B cell (primary cell): ENCODE measurements around the gene RENBP. TPM values are rescaled to one million over a fixed set of nuclear protein-coding genes. Genes with fewer than 3 reads are reported as not detected.

ENCODE experiments used
- ATAC-seq: fragments of 200-7000 bp; cut with Tn5 transposase; one replicate; pipeline ENCODE4 v1.10.0; 2021; ENCODE audit warnings: low read depth, mild to moderate bottlenecking, moderate number of reproducible peaks, moderate library complexity
- CTCF ChIA-PET: fragments of 350-600 bp; sonication (Branson Sonifier 250); formaldehyde crosslinking; loops from one replicate; lab custom pipeline; 2021; ENCODE audit warnings: antibody characterized with exemption, inconsistent platforms; lab: Charles Lee
- POLR2A ChIA-PET: fragments of 350-600 bp; sonication (Branson Sonifier 250); formaldehyde crosslinking; loops from one replicate; lab custom pipeline; 2021; ENCODE audit warnings: antibody characterized with exemption; lab: Charles Lee
- DNase-seq: peaks from one replicate; pipeline ENCODE4 v3.0.0; 2013
- H2AFZ ChIP-seq: 2 replicates; pipeline ENCODE4 v1.6.1; 2012; ENCODE audit warnings: mild to moderate bottlenecking, low read depth, low read length; ENCODE audit not compliant: insufficient read depth, poor library complexity, severe bottlenecking
- H3K27ac ChIP-seq, 2 donors: 1 replicate in 1 of 2; 2 replicates in 1 of 2; pipeline ENCODE4 v1.5.1; 2012 to 2013; ENCODE audit warnings: low read length in 2 of 2, mild to moderate bottlenecking in 2 of 2, moderate library complexity in 1 of 2
- H3K27me3 ChIP-seq, 4 experiments: fragments of 200-600 bp in 1 of 4; sonication (generic) in 1 of 4; replicated peaks in 1 of 4; 1 replicate in 2 of 4; 2 replicates in 2 of 4; pipeline versions ENCODE4 v1.6.1 to v1.7.0; 2013 to 2016; ENCODE audit warnings: low read length in 3 of 4, mild to moderate bottlenecking in 2 of 4, mixed read lengths in 1 of 4, moderate library complexity in 1 of 4; ENCODE audit not compliant: insufficient read depth in 4 of 4, control insufficient read depth in 3 of 4; ENCODE audit errors: control extremely low read depth in 1 of 4
- H3K36me3 ChIP-seq, 2 experiments: replicated peaks in 1 of 2; 1 replicate in 1 of 2; 2 replicates in 1 of 2; pipeline versions ENCODE4 v1.6.1 to v1.7.1; 2013; ENCODE audit warnings: low read length in 1 of 2; ENCODE audit not compliant: insufficient read depth in 2 of 2, control insufficient read depth in 1 of 2; ENCODE audit errors: control extremely low read depth in 1 of 2, extremely low read depth in 1 of 2
- H3K4me1 ChIP-seq, 2 donors: fragments of 200-600 bp in 1 of 2; sonication (generic) in 1 of 2; 1 replicate in 1 of 2; 2 replicates in 1 of 2; pipeline versions ENCODE4 v1.5.1 to v1.6.1; 2013 to 2017; ENCODE audit warnings: low read length in 2 of 2; ENCODE audit not compliant: control insufficient read depth in 2 of 2, insufficient read depth in 2 of 2
- H3K4me2 ChIP-seq: replicated peaks from 2 replicates; pipeline ENCODE3; 2012; ENCODE audit warnings: mild to moderate bottlenecking, low read depth, low read length; ENCODE audit not compliant: poor library complexity, severe bottlenecking
- H3K4me3 ChIP-seq, 5 experiments: fragments of 200-600 bp in 1 of 5; sonication (generic) in 1 of 5; 1 replicate in 3 of 5; 2 replicates in 2 of 5; pipeline versions ENCODE4 v1.5.1 to v1.7.0; 2011 to 2016; ENCODE audit warnings: low read length in 4 of 5, mild to moderate bottlenecking in 4 of 5, low read depth in 2 of 5, control low read depth in 1 of 5, moderate library complexity in 1 of 5; ENCODE audit not compliant: insufficient read depth in 1 of 5; ENCODE audit errors: control extremely low read depth in 1 of 5, extremely low read depth in 1 of 5
- H3K79me2 ChIP-seq: fragments of 200-600 bp; sonication (generic); one replicate; pipeline ENCODE4 v1.6.0; 2016; ENCODE audit warnings: low read length; ENCODE audit not compliant: control insufficient read depth, insufficient read depth
- H3K9ac ChIP-seq: fragments of 200-600 bp; sonication (generic); 2 replicates; pipeline ENCODE4 v1.6.1; 2017; ENCODE audit warnings: mild to moderate bottlenecking, low read length, moderate library complexity
- H3K9me3 ChIP-seq, 3 donors: one replicate each; pipeline versions ENCODE4 v1.6.1 to v1.7.1; 2013; ENCODE audit warnings: low read length in 2 of 3; ENCODE audit not compliant: control insufficient read depth in 2 of 3, insufficient read depth in 1 of 3; ENCODE audit errors: control extremely low read depth in 1 of 3
- H4K20me1 ChIP-seq: 2 replicates; pipeline ENCODE4 v1.6.0; 2012; ENCODE audit warnings: mild to moderate bottlenecking, low read length; ENCODE audit not compliant: insufficient read depth, control insufficient read depth, poor library complexity, severe bottlenecking
- H3K27ac Mint-ChIP-seq: one replicate; pipeline ENCODE4 v1.8.0; 2021; ENCODE audit warnings: mixed read lengths
- H3K27me3 Mint-ChIP-seq: one replicate; pipeline ENCODE4 v1.8.0; 2021; ENCODE audit warnings: mixed read lengths
- H3K4me1 Mint-ChIP-seq: one replicate; pipeline ENCODE4 v1.8.0; 2021; ENCODE audit warnings: mixed read lengths
- H3K4me3 Mint-ChIP-seq: one replicate; pipeline ENCODE4 v1.8.0; 2021; ENCODE audit warnings: mixed read lengths
- H3K9me3 Mint-ChIP-seq: one replicate; pipeline ENCODE4 v1.8.0; 2022; ENCODE audit warnings: mixed read lengths; ENCODE audit not compliant: insufficient read depth
- CTCF ChIP-seq: fragments of 200-600 bp; IDR thresholded peaks from one replicate; pipeline ENCODE4 v1.8.0; 2022; ENCODE audit warnings: antibody characterized with exemption, mild to moderate bottlenecking
- EZH2 ChIP-seq: IDR thresholded peaks from 2 replicates; pipeline ENCODE4 v1.6.1; 2012; ENCODE audit warnings: borderline replicate concordance, low read depth, mild to moderate bottlenecking, moderate library complexity, low read length; ENCODE audit not compliant: insufficient read depth, poor library complexity, severe bottlenecking
- WGBS: methylation state at CpG from one replicate; pipeline ENCODE4 v1.1.5; 2013; ENCODE audit warnings: missing lambda C conversion rate; ENCODE audit not compliant: insufficient coverage; 5-methylcytosine and 5-hydroxymethylcytosine counted together
- intact Hi-C: fragments of 100-400 bp; cut with micrococcal nuclease; formaldehyde crosslinking; loops from one replicate; pipeline ENCODE4 v1.10.0; 2022
- polyA plus RNA-seq: library from polyadenylated mRNA; depleted of rRNA; stranded (reverse); fragments of >200 nt; gene quantifications from 2 replicates; pipeline ENCODE4 v1.2.3, GENCODE V29; 2012
- total RNA-seq, 2 donors: library from RNA; stranded (reverse); fragments of 120-200 nt in 1 of 2; gene quantifications; 1 replicate in 1 of 2; 2 replicates in 1 of 2; pipeline versions ENCODE4 v1.2.3 to v1.2.4, GENCODE V29; 2013 to 2022

The RENBP gene
- total and polyA plus RNA-seq, 2 donors (not counting 1 experiment from before 2014, with no cell fraction given): 30.6 to 39.2 TPM

GRCh38 chrX:153909024-153909979 is 35.1 kb downstream of the RENBP start:
- Histone ChIP-seq H3K36me3 (peaks cover 0 to 43% of the 10 kb centered on the region in 2 experiments), H3K27ac (no peak overlapping the region), H3K4me2 (no peak overlapping the region), H3K27me3 (no peaks in the 10 kb centered on the region), H2AFZ (no peak overlapping the region), H3K4me3 (no peak overlapping the region), H3K9me3 (no peaks in the 10 kb centered on the region), H3K4me1 (peaks cover 7 to 8% of the 10 kb centered on the region in 2 donors), H3K9ac (no peak overlapping the region), H4K20me1 (peaks cover 40% of the 10 kb centered on the region), H3K79me2 (no peaks in the 10 kb centered on the region)
- H3K9me3 Mint-ChIP-seq: no peaks in the 10 kb centered on the region
- TF ChIP-seq EZH2 (no peak), CTCF (no peak)
- intact Hi-C loops: no loop called here
- CTCF ChIA-PET: no interaction called here
- H3K4me1 Mint-ChIP-seq: peaks cover 9% of the 10 kb centered on the region
- WGBS: 97% methylated on average over 17 of the region's 37 CpGs
- POLR2A ChIA-PET: interaction anchor here (0.6 kb wide), 1 partner anchor 17 kb away, joined by 6 read pairs; no protein-coding TSS in a partner anchor
- ATAC-seq: peak; percentile 35
- H3K27ac Mint-ChIP-seq: no peak overlapping the region
- H3K4me3 Mint-ChIP-seq: no peak overlapping the region
- DNase-seq: no peak
- no peaks in the 10 kb centered on the region for H3K27me3 Mint-ChIP-seq
